Stimulated activated CD4-positive, alpha-beta T cell treated with anti-CD3 and anti-CD28 coated beads, Interleukin-1b, Interleukin-23, amount 100 ng/mL, for 4 hours (primary cell): ENCODE data around the gene JARID2.
"Not testable (repeated sequence)": the region's sequence is repeated elsewhere in the genome, so short reads cannot be mapped to it uniquely, and the experiment has no call there.

Source experiments
- DNase-seq, 2 donors: peaks; one replicate each; pipeline ENCODE4 v3.0.0-alpha.2; 2020; ENCODE audit warnings: low read depth in 2 of 2

JARID2 gene

DNA sequence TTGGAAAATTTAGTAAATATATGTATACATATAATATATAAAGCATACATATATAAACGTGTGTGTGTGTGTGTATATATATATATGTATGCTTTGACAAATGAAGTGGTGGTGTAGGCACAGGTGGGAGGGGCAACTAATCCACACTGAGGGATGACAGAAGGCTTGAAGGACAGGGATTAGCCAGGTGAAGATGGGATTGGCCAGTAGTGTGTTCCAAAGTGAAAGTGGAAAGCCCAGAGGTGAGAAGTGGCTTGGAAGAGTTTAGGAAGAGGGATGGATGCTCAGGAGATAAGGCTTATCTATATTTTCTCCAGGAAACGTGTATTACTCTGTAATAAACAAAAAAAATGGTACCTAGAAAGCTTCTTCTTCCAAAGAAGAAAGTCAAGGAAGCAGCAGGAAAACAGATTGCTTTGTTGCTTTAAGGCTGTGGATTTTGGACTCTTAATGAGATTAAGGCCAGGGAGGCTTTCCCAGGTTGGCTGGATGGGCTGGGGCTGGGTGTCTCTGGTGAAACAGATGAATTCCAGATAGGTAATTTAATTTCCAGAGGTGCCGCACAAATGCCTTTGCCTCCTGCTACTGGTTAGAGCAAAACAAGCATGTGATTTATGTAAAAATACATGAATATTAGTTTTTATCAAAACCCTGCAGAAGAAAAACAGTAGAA lies 63.9 kb downstream of the JARID2 start:
- DNase-seq, result no peak

DNA sequence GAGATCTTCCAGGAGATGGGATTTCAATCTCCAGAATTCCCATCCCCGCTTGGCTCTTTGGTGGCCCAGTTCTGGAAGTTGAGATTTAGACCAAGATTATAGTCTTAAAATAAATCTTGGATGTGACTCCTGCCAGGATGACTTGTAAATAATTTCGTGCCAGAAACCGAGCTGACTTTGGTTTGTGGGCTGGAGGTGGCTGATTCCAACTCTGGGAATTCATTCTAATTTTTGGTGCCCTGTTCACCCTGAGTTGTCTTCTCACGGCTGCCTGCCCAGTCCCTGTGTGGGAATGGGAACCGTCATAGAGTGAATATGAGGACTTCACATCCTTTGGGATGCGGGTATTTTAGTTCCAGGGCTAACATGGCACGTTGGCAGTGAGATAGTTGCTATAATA lies 64.8 kb downstream of the JARID2 start:
- DNase-seq, result no peak

GRCh38 chr6:15312500-15312899 lies 66.6 kb downstream of the JARID2 start:
- no peak for DNase-seq

DNA sequence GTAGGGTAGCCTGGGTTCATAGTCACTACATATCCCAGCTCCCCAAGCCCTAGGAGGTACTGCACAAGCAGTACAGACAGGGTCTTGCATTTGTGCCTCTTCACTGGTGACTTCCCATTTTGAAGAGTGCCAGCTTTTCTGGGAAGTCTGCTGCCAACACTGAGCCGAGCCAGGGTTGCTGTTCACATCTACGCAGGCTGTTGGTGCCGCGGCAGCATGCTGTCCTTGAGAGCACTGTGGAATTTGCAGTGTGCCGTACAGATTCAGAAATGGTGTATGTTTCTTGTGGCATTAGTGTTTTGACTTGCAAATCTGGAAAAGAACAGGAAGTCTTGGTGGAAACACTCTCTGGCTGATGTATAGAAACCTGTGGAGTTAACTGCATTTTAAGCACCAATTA lies 67.5 kb downstream of the JARID2 start:
- DNase-seq, result no peak

- no peak for DNase-seq
Observed at GRCh38 chr6:15316754-15317153, 70.9 kb downstream of the JARID2 start.

DNA sequence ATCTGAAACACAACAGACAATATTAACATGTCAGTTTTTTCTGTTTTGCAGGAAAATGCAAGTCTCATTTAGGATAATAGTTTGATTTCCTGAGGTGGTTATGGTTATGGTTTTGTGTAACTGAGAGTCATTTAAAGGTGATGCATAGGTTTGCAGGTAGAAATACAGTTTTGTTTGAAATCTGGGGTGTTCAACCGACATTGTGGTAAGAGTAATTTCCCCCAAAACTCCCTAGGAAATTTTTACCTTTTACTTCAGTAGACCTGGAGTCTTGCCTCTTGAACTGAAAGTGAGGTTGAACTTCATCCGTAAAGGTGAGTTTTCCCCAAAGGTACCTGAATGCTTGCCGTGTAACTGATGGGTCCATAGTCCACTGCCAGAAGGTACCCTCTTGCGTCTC lies 71.4 kb downstream of the JARID2 start:
- DNase-seq, result no peak

GRCh38 chr6:15317934-15318902 lies 72.3 kb downstream of the JARID2 start:
- no peak for DNase-seq

DNA sequence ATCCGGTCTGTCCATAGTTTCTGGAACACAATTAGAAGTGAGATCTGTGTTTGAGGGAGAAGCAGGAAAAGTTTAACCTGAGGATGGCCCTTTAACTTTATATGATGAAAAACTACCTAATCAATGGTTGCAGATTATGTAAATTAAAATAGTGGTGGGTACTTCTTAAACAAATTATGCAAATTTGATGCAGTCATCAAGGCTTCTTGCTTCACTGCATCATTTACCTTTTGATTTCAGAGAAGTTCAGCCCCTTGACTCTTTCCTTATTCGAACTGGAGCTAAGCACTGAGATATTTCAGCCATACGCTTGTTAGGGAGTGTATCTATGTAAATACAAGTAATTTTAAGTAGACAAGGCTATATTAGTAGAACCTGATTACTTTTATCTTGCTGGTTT lies 73.8 kb downstream of the JARID2 start:
- no peak for DNase-seq

GRCh38 chr6:15320693-15321092 lies 74.8 kb downstream of the JARID2 start:
- no peak for DNase-seq

DNA sequence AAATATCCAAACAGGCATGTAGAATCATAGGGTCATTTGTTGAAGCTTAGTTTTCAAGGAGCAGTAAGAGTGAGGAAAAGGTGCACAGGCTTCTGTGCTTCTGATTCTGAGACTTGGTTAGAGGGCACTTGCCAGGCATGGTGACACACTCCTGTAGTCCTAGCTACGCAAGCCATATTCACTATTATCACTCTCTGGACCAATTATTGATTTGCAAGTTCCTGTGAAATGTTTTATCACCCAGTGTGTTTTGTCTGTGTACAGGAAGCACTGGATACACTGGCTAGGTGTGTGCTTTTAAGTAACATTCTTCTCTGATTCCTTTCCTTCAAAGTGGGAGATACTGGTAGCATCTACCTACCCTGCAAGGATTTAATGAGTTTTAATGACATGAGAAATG lies 76.3 kb downstream of the JARID2 start:
- no peak for DNase-seq

DNA sequence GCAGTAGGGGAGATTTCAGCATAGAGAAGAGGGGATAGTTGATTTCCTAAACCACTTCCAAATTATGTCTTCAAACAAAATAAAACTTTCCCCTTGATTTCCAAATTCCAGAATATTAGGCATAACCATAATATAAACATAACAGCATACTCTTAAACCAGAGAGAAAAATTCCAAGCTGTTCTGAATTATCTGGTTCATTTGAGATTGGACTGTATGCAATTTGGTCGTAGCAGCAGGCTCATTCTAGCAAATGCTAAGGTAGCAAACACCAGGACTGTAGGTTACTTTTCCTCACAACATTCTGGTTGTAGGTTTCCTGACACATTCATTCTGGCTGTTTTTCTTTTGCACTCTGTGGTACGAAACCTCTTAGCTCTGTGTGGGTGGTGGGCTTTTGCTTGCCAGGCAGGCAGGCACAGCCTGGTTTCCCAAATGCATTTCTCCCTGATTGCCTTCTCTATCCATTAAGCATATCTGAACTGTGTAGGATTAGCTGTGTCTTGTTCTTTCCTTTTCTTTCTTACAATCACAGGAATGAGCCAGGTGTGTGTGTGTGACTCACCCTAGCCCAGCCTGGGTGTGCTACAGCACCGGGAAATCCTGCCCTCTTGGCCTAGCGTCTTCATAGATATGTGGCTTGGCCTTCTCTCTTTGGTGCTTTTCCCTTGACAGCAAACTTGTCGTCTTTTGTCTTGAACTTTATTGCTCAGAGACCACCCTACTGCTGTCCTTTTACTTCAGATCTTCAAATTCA lies 77.1 kb downstream of the JARID2 start:
- DNase-seq, result no peak

GRCh38 chr6:15323611-15324010 lies 77.7 kb downstream of the JARID2 start:
- DNase-seq, result not testable (repeated sequence)

DNA sequence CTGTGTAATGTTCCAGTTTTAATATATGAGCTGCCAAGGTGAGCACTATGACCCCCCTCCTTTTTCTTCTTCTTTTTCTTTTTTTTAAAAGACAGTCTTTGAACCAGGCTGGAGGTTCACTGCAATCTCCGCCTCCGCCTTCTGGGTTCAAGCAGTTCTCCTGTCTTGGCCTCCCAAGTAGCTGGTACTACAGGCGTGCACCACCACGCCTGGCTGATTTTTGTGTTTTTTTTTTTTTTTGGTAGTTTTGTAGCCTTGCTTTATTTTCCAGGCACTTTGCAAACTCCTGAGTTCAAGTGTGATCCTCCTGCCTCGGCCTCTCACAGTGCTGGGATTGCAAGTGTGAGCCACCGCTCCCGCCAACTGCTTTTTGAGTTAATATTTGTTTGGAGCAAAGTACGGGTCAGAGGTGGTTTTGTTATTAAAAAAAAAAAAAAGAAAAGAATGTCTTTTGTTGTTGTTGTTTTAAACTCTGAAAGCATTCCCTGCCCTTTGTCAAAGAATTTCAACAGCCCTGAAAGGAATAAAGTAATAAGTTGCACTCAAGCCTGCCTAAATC lies 78.6 kb downstream of the JARID2 start:
- no peak for DNase-seq

GRCh38 chr6:15325540-15325955 lies 79.7 kb downstream of the JARID2 start:
- DNase-seq, result no peak

GRCh38 chr6:15326067-15326614 lies 80.3 kb downstream of the JARID2 start:
- no peak for DNase-seq

DNA sequence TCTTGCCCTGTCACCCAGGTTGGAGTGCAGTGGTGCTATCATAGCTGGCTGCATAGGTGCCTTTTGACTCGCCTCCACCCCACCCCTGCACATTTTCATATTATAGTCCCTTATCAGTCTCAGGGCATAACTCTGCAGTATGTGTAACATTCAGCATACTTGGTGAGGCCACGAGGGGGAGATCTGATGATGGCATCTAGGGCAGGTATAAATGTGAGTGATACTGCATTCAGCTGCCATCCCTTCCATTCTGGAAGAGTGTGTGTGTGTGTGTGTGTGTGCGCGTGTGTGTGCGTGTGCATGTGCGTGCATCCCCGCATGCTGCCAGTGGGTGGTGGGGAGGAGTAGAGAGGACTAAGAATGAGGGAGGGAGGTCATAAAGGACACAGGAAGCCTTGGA lies 81.4 kb downstream of the JARID2 start:
- peak in 1 of 2 donors; percentile 17 for DNase-seq

DNA sequence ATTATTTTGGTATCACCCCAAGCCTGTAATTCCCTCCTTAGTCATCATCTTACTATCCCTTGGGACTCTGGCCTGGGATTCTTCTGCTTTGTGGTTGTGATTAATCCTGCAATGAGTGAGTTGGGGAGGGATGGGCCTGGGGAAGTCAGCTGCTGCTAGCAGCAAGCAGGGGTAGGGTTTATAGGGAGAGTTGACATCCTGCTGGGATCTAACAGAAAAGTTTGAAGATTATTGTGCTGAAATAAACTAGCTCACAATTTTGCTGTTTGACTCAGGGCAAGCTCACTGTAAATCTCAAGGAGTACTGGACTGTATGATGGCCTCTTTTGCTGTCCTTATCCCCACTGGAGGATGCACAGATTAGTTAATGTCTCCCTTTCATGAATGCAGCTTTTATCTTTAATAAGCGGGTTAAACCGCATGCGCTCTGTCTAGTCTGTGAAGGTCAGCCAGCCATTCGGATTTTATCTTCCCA lies 83.4 kb downstream of the JARID2 start:
- DNase-seq, result no peak

- DNase-seq, result no peak
Observed at GRCh38 chr6:15330174-15330944, 84.5 kb downstream of the JARID2 start.

DNA sequence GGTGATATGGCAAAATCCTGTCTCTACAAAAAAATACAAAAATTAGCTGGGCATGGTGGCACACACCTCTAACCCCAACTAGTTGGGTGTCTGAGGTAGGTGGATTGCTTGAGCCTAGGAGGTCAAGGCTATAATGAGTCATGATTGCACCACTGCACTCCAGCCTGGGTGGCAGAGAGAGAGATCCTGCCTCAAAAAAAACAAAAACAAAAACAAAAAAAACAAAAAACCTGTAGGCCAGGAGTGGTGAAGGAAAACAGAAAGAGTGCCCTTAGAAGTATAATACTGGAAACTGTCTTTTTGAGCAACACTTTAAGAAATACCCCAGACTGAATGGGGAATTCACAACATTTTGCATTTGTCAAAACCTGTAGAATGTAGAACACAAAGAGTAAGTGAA lies 85.3 kb downstream of the JARID2 start:
- no peak for DNase-seq

GRCh38 chr6:15331629-15332251 lies 85.9 kb downstream of the JARID2 start:
- no peak for DNase-seq
